Right cardiac atrium (tissue), 5 donors: ENCODE data around the gene R3HDM2. TPM values are rescaled to one million over a fixed set of nuclear protein-coding genes. Genes with fewer than 3 reads are reported as not detected.

ENCODE experiments used
- ATAC-seq, 2 donors: fragments of 200-7000 bp; cut with Tn5 transposase; one replicate each; pipeline versions ENCODE4 v1.8.0 to v1.9.1; 2020; ENCODE audit warnings: moderate library complexity in 2 of 2, mild to moderate bottlenecking in 1 of 2
- DNase-seq, 3 donors: peaks; one replicate each; pipeline ENCODE4 v3.0.0-alpha.2; 2020
- H3K27ac ChIP-seq: one replicate; pipeline ENCODE4 v1.5.1; 2013; ENCODE audit warnings: mild to moderate bottlenecking, low read length, control low read depth, moderate library complexity
- H3K27me3 ChIP-seq: one replicate; pipeline ENCODE4 v1.6.1; 2013; ENCODE audit not compliant: control insufficient read depth, insufficient read depth
- H3K4me1 ChIP-seq: one replicate; pipeline ENCODE4 v1.6.1; 2013; ENCODE audit warnings: low read length; ENCODE audit not compliant: control insufficient read depth, insufficient read depth
- H3K4me3 ChIP-seq: one replicate; pipeline ENCODE4 v1.5.1; 2013; ENCODE audit warnings: low read length, control low read depth
- H3K9me3 ChIP-seq: one replicate; pipeline ENCODE4 v1.6.1; 2013; ENCODE audit warnings: low read length; ENCODE audit not compliant: control insufficient read depth
- WGBS: extraction: QIAGEN DNeasy Blood & Tissue Kit; methylation state at CpG from one replicate; pipeline ENCODE4 v1.1.7; 2013; 5-methylcytosine and 5-hydroxymethylcytosine counted together
- intact Hi-C, 4 donors: fragments of 100-400 bp; cut with DNase I; formaldehyde crosslinking; loops; one replicate each; pipeline versions ENCODE4 v1.11.0 to v1.14.0; 2022 to 2023
- polyA plus RNA-seq: library from polyadenylated mRNA; stranded (reverse); fragments of 200-250 nt; gene quantifications from one replicate; pipeline ENCODE4 v1.2.3, GENCODE V29; 2013
- total RNA-seq, 4 donors: library from RNA; stranded (reverse); fragmentation: NEBNext Ultra II Directional; extraction: Animal tissue kit (Norgen Biotek cat#: 25700); gene quantifications; one replicate each; pipeline ENCODE4 v1.2.1, GENCODE V29; 2021
- donor health status: healthy with polysubstance abuse.
- donor health status: DM: no; HTN: yes; CAD: no.
- donor health status: DM: no; HTN: no; CAD: no.
- donor health status: DM: no; HTN: yes; CAD: no; lungs with severe emphysema.
- donor health status: DM: yes; HTN: yes; CAD: no.

Gene R3HDM2
- total and polyA plus RNA-seq, 5 donors, result 23.1 to 85.2 (median 73.8) TPM

DNA sequence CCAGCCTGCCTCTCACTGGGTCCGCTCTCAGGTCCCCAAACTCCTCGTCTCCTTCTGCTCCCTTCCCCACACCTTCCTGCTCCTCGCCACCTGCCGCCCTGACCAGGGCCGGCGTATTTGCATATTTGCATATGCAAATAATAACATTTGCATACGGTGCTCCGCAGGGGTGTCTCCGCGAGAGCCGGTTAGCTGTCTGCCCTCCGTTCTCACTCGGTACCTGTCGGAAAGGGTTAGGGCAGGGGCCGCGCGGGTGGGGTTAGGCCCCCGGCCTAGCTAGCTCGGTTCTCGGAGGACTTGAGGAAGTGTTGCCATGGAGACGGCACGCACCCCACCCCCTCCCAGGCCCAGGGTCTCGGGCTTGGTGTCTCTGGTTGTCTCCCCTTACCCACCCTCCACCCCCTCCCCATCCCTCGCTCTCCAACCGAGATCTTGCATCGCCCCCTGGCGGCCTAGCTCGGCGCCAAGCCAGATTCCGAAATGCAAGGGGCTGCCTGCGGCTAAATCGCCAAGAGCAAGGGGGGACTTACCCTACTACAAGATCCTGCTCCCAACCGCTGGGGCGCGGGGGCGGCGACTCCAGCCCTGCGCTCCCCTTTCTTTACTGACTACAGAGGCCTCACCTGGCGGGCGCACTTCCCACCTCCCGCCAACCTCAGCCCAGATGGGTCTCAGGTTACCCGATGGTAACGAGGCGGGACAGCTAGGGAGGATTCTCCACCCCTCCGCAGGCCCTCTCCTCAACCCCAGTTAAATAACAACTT, 188.0 kb downstream of the R3HDM2 start:
- ATAC-seq, result peak in 1 of 2 donors; percentile 1

GRCh38 chr12:57242329-57242690, 188.5 kb downstream of the R3HDM2 start:
- ATAC-seq (no peak), DNase-seq (peak in 2 of 3 donors; percentile 72 to 82)
- H3K27me3 ChIP-seq, result no peaks in the 10 kb centered on the region
- intact Hi-C loops, result no loop called here
- peak overlapping the region; percentile 37 for H3K4me3 ChIP-seq
- 4% methylated on average over 18 of the region's 18 CpGs for WGBS
- no peaks in the 10 kb centered on the region for H3K9me3 ChIP-seq
- no peak overlapping the region for H3K27ac ChIP-seq
- peaks cover 2% of the 10 kb centered on the region for H3K4me1 ChIP-seq

More for the DNA sequence above, 188.0 kb downstream of the R3HDM2 start:
- H3K27ac ChIP-seq, result no peak overlapping the region
- H3K4me3 ChIP-seq, result peak overlapping the region; percentile 37
- intact Hi-C loops, result no loop called here
- peak; percentile 54 to 81 (median 80) for DNase-seq
- 3% methylated on average over 45 of the region's 45 CpGs for WGBS
- no peaks in the 10 kb centered on the region for H3K9me3 ChIP-seq
- peaks cover 2% of the 10 kb centered on the region for H3K4me1 ChIP-seq
- H3K27me3 ChIP-seq, result no peaks in the 10 kb centered on the region

GRCh38 chr12:57241402-57242310, 189.2 kb downstream of the R3HDM2 start:
- 13% methylated on average over 48 of the region's 48 CpGs for WGBS
- H3K9me3 ChIP-seq, result no peaks in the 10 kb centered on the region
- H3K4me1 ChIP-seq, result peaks cover 2% of the 10 kb centered on the region
- DNase-seq (no peak), ATAC-seq (no peak)
- no peak overlapping the region for H3K4me3 ChIP-seq
- intact Hi-C loops, result no loop called here
- no peak overlapping the region for H3K27ac ChIP-seq
- no peaks in the 10 kb centered on the region for H3K27me3 ChIP-seq

DNA sequence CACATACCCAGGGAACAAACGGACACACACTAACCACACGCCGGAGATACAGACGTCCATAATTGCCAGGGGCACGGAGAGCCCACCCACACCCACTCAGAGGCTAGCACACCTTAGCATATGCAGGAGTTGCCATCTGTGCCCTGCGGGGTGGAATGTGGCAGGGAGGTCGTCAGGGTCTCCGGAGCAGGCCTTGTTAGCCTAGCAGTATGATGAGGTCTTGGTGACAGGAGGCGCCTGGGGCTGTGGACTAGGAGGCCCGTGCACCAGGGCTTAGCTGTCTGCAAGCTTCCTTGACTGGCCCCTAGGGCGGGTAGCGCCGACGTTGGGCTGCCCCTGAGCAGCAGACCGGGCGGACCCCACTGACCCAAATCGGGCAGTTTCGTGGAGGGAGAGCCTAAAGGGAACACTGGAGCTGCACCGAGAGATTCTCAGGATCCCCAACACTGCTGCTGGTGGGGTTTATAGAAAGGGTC, 189.9 kb downstream of the R3HDM2 start:
- peak overlapping the region; percentile 54 for H3K4me3 ChIP-seq
- DNase-seq, result peak in 1 of 3 donors; percentile 61
- H3K27me3 ChIP-seq, result no peaks in the 10 kb centered on the region
- no peak overlapping the region for H3K27ac ChIP-seq
- ATAC-seq, result no peak
- intact Hi-C loops, result no loop called here
- 20% methylated on average over 19 of the region's 19 CpGs for WGBS
- no peaks in the 10 kb centered on the region for H3K9me3 ChIP-seq
- peaks cover 2% of the 10 kb centered on the region for H3K4me1 ChIP-seq

- 1% methylated on average over 72 of the region's 72 CpGs for WGBS
- H3K27me3 ChIP-seq, result no peaks in the 10 kb centered on the region
- H3K4me3 ChIP-seq, result peak overlapping the region; percentile 54
- ATAC-seq (no peak), DNase-seq (peak in 2 of 3 donors; percentile 78 to 79)
- H3K4me1 ChIP-seq, result peaks cover 2% of the 10 kb centered on the region
- no peak overlapping the region for H3K27ac ChIP-seq
- H3K9me3 ChIP-seq, result no peaks in the 10 kb centered on the region
- intact Hi-C loops, result no loop called here
These were observed 190.5 kb downstream of the R3HDM2 start for GRCh38 chr12:57240066-57240921.

DNA sequence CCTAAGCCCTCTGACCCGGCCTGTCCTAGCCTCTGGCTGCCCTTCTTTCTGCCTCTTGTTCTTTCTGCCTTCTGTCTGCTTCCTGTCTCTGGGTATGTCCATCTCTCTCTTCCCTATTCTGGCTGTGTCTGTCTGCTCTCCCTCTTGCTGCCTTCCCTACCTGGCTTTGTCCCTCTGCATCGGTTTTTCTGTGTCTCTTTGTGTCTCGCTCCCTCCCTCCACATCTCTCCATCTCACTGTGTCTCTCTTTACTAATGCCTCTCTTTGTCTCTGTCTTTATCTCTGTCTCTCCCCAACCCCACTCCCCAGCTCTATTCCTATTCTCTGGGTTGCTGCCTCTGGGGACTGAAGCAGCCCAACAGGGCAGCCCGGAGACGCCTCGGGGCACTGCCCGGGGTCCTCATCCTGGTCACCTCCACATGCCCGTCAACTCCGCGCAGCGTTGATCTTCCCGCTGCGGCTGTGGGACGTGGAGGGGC, 191.2 kb downstream of the R3HDM2 start:
- no peak for ATAC-seq
- Histone ChIP-seq H3K4me1 (peaks cover 2% of the 10 kb centered on the region), H3K27ac (no peak overlapping the region), H3K9me3 (no peaks in the 10 kb centered on the region), H3K4me3 (peak overlapping the region; percentile 54), H3K27me3 (no peaks in the 10 kb centered on the region)
- 3% methylated on average over 14 of the region's 14 CpGs for WGBS
- DNase-seq, result no peak
- intact Hi-C loops, result loop anchor here (1.0 to 2.0 kb wide), 3 partner anchors 25 to 27 kb away; no protein-coding TSS in a partner anchor

DNA sequence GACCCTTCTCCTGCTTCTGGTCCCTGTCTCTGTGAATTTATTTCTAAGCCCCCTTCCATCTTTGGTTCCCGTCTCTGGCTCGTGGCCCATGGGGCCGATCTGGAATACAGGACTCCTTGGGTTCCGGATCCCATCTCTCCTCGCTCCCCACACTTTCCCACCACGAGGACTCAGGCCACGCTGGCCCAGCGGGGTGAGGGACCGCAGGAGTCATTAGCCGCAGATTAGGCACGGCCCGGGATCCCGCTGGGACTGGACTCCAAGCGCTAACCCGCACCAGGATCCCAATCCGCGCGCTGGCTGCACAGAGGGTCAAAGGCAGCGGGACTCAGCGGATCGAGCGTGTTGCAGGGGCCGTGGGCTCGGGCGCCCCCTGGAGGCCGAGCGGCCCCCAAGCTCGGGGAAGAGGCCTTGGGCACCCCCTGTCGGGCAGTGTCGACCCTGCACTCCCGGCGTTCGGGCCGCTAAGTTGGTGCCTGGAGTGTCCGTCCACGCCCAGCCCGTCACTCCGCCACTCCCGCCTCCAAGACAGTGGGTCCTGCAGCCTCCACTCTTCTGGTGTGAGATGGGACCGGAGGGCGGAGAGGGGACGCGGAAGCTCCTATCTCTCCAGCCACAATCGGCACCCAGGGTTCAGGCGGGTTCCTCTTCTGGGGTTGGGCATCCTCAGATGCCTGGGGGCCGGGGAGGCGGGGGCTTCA, 191.8 kb downstream of the R3HDM2 start:
- H3K27ac ChIP-seq, result no peak overlapping the region
- no peaks in the 10 kb centered on the region for H3K27me3 ChIP-seq
- 2% methylated on average over 47 of the region's 47 CpGs for whole genome bisulfite sequencing
- no peaks in the 10 kb centered on the region for H3K9me3 ChIP-seq
- intact Hi-C loops, result loop anchor here (1.0 to 2.0 kb wide), 3 partner anchors 24 to 26 kb away; no protein-coding TSS in a partner anchor
- ATAC-seq, result peak; percentile 70 to 73
- DNase-seq, result peak; percentile 89 to 96 (median 96)
- peak overlapping the region; percentile 52 for H3K4me3 ChIP-seq
- H3K4me1 ChIP-seq, result peaks cover 2% of the 10 kb centered on the region

GRCh38 chr12:57237932-57238853, 192.7 kb downstream of the R3HDM2 start:
- peak overlapping the region; percentile 52 for H3K4me3 ChIP-seq
- no peaks in the 10 kb centered on the region for H3K9me3 ChIP-seq
- 3% methylated on average over 63 of the region's 63 CpGs for WGBS
- H3K4me1 ChIP-seq, result peaks cover 2% of the 10 kb centered on the region
- H3K27ac ChIP-seq, result no peak overlapping the region
- H3K27me3 ChIP-seq, result no peaks in the 10 kb centered on the region
- DNase-seq (peak in 2 of 3 donors; percentile 73 to 74), ATAC-seq (no peak)
- intact Hi-C loops, result loop anchor here in 3 of 4 donors (2.0 kb wide), 2 partner anchors 23 to 25 kb away; no protein-coding TSS in a partner anchor

DNA sequence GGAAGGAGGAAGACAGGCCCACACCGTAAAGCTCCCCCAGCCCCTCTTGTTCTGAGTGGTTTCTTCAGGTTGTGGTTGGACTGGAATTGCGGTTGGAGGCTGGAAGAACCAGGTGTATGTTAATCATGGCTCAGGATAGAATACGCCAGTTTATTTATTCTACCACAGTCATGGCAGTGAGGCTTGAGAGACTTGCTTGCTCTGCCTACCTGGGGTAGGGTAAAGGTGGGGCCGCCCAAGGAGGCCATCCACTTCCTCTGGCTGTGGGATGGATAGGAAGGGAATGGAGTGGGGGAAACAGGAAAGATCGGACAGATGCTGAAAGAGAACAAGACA, 193.3 kb downstream of the R3HDM2 start:
- H3K9me3 ChIP-seq, result no peaks in the 10 kb centered on the region
- no peaks in the 10 kb centered on the region for H3K27me3 ChIP-seq
- H3K27ac ChIP-seq, result no peak overlapping the region
- DNase-seq, result no peak
- peaks cover under 1% of the 10 kb centered on the region for H3K4me1 ChIP-seq
- WGBS, result 55% methylated on average over 5 of the region's 5 CpGs
- H3K4me3 ChIP-seq, result no peak overlapping the region
- no peak for ATAC-seq
- intact Hi-C loops, result no loop called here
